Hippocampal formation (tissue), 2 donors: ENCODE measurements around the gene ERBB4.
"Not testable (repeated sequence)": the region's sequence is repeated elsewhere in the genome, so short reads cannot be mapped to it uniquely, and the experiment has no call there.

ENCODE experiments used
- DNase-seq, 2 donors: peaks; one replicate each; lab custom pipeline; 2025; lab: John Stamatoyannopoulos, UW

The ERBB4 gene

GRCh38 chr2:211724933-211725332, 813.7 kb downstream of the ERBB4 start:
- no peak for DNase-seq

GRCh38 chr2:211723398-211723797, 815.2 kb downstream of the ERBB4 start:
- DNase-seq = no peak

GRCh38 chr2:211722928-211723327, 815.7 kb downstream of the ERBB4 start:
- DNase-seq = no peak

GRCh38 chr2:211721874-211722273, 816.7 kb downstream of the ERBB4 start:
- DNase-seq = not testable (repeated sequence)

GRCh38 chr2:211709389-211709788, 829.2 kb downstream of the ERBB4 start:
- no peak for DNase-seq

GRCh38 chr2:211692689-211693088, 845.9 kb downstream of the ERBB4 start:
- no peak for DNase-seq

GRCh38 chr2:211690736-211691135, 847.9 kb downstream of the ERBB4 start:
- DNase-seq = no peak

GRCh38 chr2:211688196-211688595, 850.4 kb downstream of the ERBB4 start:
- peak in 1 of 2 donors; percentile 9 for DNase-seq

GRCh38 chr2:211674715-211675114, 863.9 kb downstream of the ERBB4 start:
- DNase-seq = no peak

- DNase-seq = no peak
Measured at GRCh38 chr2:211673133-211673905, 865.3 kb downstream of the ERBB4 start.

GRCh38 chr2:211671977-211672376, 866.6 kb downstream of the ERBB4 start:
- no peak for DNase-seq

- DNase-seq = no peak
Measured at GRCh38 chr2:211665299-211665698, 873.3 kb downstream of the ERBB4 start.

- DNase-seq = no peak
Measured at GRCh38 chr2:211664321-211664720, 874.3 kb downstream of the ERBB4 start.

GRCh38 chr2:211654211-211654780, 884.3 kb downstream of the ERBB4 start:
- no peak for DNase-seq

- DNase-seq = no peak
Measured at GRCh38 chr2:211652327-211652726, 886.3 kb downstream of the ERBB4 start.

- DNase-seq = no peak
Measured at GRCh38 chr2:211649331-211649730, 889.3 kb downstream of the ERBB4 start.

- no peak for DNase-seq
Measured at GRCh38 chr2:211631503-211631902, 907.1 kb downstream of the ERBB4 start.

- DNase-seq = no peak
Measured at GRCh38 chr2:211623096-211623495, 915.5 kb downstream of the ERBB4 start.

- DNase-seq = no peak
Measured at GRCh38 chr2:211620986-211621385, 917.6 kb downstream of the ERBB4 start.

GRCh38 chr2:211617803-211618202, 920.8 kb downstream of the ERBB4 start:
- DNase-seq = no peak

- DNase-seq = no peak
Measured at GRCh38 chr2:211611621-211612020, 927.0 kb downstream of the ERBB4 start.

GRCh38 chr2:211611061-211611518, 927.5 kb downstream of the ERBB4 start:
- no peak for DNase-seq

GRCh38 chr2:211609127-211609526, 929.5 kb downstream of the ERBB4 start:
- DNase-seq = no peak

GRCh38 chr2:211599146-211599545, 939.5 kb downstream of the ERBB4 start:
- no peak for DNase-seq
